Body of pancreas (tissue), 4 donors: ENCODE results near the gene ARHGAP1.

Experiments
- CTCF ChIP-seq, 7 experiments: fragments of 450-650 bp in 4 of 7; fragments of 200-600 bp in 3 of 7; sonication (generic) in 3 of 7; IDR thresholded peaks; one replicate each; pipeline ENCODE4 v1.5.1; 2016 to 2019; ENCODE audit warnings: antibody characterized with exemption in 7 of 7
- POLR2A ChIP-seq, 3 donors: fragments of 450-650 bp; IDR thresholded peaks; one replicate each; pipeline ENCODE4 v1.6.1; 2016; ENCODE audit warnings: antibody characterized with exemption in 3 of 3, mild to moderate bottlenecking in 2 of 3

- TF ChIP-seq CTCF (IDR thresholded peaks at IDR 0.05) (no peak), POLR2A (IDR thresholded peaks at IDR 0.05) (no peak)
Observed at GRCh38 chr11:46745328-46745727, 44.9 kb upstream of the ARHGAP1 start.
